ENCODE data around the gene SCYL2. TPM values are rescaled to one million over a fixed set of nuclear protein-coding genes. Genes with fewer than 3 reads are reported as not detected.

Gene SCYL2
- total and polyA plus RNA-seq, 4 donors: 17.3 to 46.2 (median 32.9) TPM

GRCh38 chr12:100383586-100384558 is 116.9 kb downstream of the SCYL2 start:
- no peak for DNase-seq
- H3K27ac ChIP-seq (ENCODE audit: low read depth in 1 of 2, low read length in 2 of 2): no peak overlapping the region
- 82 to 87% methylated on average over 9 of the region's 9 CpGs for WGBS, 2 donors

DNA sequence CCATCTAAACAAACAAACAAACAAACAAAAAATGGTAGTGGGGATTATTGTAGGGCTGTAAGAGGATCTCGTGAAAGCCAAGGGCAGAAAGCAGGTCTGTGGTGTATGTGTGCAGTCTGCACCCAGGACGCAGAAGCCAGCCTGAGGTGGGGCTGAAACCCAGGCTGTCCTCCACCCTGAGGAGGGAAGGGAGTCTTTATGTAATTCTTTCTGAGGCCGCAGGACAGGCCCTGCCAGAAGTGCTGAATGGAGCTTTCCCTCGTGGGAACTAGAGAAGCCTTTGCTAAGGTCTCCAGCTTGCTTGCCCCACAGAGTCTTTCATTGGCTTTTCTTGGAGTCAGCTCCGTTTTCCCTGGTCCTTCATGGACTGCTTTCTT is 117.6 kb downstream of the SCYL2 start:
- no peaks in the 10 kb centered on the region for H3K9me3 ChIP-seq (ENCODE audit: control insufficient read depth, low read length)
- no peak overlapping the region for H3K4me3 ChIP-seq (ENCODE audit: low read length in 2 of 2)
- no peak overlapping the region for H3K27ac ChIP-seq (ENCODE audit: low read depth in 1 of 2, low read length in 2 of 2)
- DNase-seq (no peak), ATAC-seq (ENCODE audit: low FRiP score) (no peak)
- H3K27me3 ChIP-seq (ENCODE audit: control insufficient read depth in 1 of 2, insufficient read depth in 2 of 2, low read length in 1 of 2): no peaks in the 10 kb centered on the region
- WGBS, 2 donors: 63 to 71% methylated on average over 5 of the region's 5 CpGs
- H3K36me3 ChIP-seq (ENCODE audit: control insufficient read depth in 1 of 2, insufficient read depth in 2 of 2, low read length in 1 of 2): no peaks in the 10 kb centered on the region
- H3K4me1 ChIP-seq (ENCODE audit: control insufficient read depth in 1 of 2, insufficient read depth in 2 of 2, low read length in 2 of 2): no peaks in the 10 kb centered on the region
- intact Hi-C loops (cut with DNase I): no loop called here

More at GRCh38 chr12:100383586-100384558, 116.9 kb downstream of the SCYL2 start:
- intact Hi-C loops (cut with DNase I): no loop called here
- no peaks in the 10 kb centered on the region for H3K36me3 ChIP-seq (ENCODE audit: control insufficient read depth in 1 of 2, insufficient read depth in 2 of 2, low read length in 1 of 2)
- H3K4me3 ChIP-seq (ENCODE audit: low read length in 2 of 2): no peak overlapping the region
- no peaks in the 10 kb centered on the region for H3K27me3 ChIP-seq (ENCODE audit: control insufficient read depth in 1 of 2, insufficient read depth in 2 of 2, low read length in 1 of 2)
- no peaks in the 10 kb centered on the region for H3K4me1 ChIP-seq (ENCODE audit: control insufficient read depth in 1 of 2, insufficient read depth in 2 of 2, low read length in 2 of 2)
- H3K9me3 ChIP-seq (ENCODE audit: control insufficient read depth, low read length): no peaks in the 10 kb centered on the region
- ATAC-seq (ENCODE audit: low FRiP score): no peak

DNA sequence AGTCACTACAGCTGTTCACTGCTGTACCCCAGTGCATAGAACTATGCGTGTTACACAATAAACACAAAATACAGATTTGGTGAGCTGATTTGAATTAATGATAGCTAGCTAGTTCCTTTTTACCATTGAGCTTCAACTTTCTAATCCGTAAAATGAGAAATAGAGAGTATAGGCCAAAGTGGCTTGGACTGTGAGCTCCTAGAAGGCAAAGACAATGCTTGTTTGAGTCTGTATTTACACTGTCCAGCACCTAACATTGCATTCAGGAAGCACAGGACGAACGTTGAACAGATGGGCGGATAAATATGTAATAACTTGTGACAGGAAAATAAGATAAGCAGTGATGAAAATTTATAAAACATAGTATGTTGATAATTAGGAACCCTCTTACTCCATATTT is 121.4 kb downstream of the SCYL2 start:
- no peaks in the 10 kb centered on the region for H3K27me3 ChIP-seq (ENCODE audit: control insufficient read depth in 1 of 2, insufficient read depth in 2 of 2, low read length in 1 of 2)
- no peak overlapping the region for H3K27ac ChIP-seq (ENCODE audit: low read depth in 1 of 2, low read length in 2 of 2)
- H3K9me3 ChIP-seq (ENCODE audit: control insufficient read depth, low read length): no peaks in the 10 kb centered on the region
- intact Hi-C loops (cut with DNase I): no loop called here
- H3K4me1 ChIP-seq (ENCODE audit: control insufficient read depth in 1 of 2, insufficient read depth in 2 of 2, low read length in 2 of 2): no peaks in the 10 kb centered on the region
- 81 to 89% methylated on average over 5 of the region's 5 CpGs for WGBS, 2 donors
- DNase-seq (no peak), ATAC-seq (ENCODE audit: low FRiP score) (no peak)
- no peak overlapping the region for H3K4me3 ChIP-seq (ENCODE audit: low read length in 2 of 2)
- no peaks in the 10 kb centered on the region for H3K36me3 ChIP-seq (ENCODE audit: control insufficient read depth in 1 of 2, insufficient read depth in 2 of 2, low read length in 1 of 2)

Other genes with a start within 250 kb of the SCYL2 start
- 10 to 100 TPM; 40.8 to 57.2 TPM for gene BLTP3B, start 124.3 kb upstream of the SCYL2 start, total RNA-seq
- gene BLTP3B, start 124.3 kb upstream of the SCYL2 start, polyA plus RNA-seq: 10 to 100 TPM in 1 of 2 donors, 1 to 10 TPM in 1; 8.6 to 13.0 TPM
- gene ACTR6, start 66.4 kb upstream of the SCYL2 start, total RNA-seq: 10 to 100 TPM; 21.4 to 23.9 TPM
- gene ACTR6, start 66.4 kb upstream of the SCYL2 start, polyA plus RNA-seq: 10 to 100 TPM; 21.7 to 37.7 TPM
- 1 to 10 TPM in 1 of 2 donors, under 1 TPM in 1; 0.29 to 1.5 TPM for gene DEPDC4, start 98 bp upstream of the SCYL2 start, total RNA-seq
- 1 to 10 TPM in 1 of 2 donors, not detected in 1; 1.4 TPM for gene DEPDC4, start 98 bp upstream of the SCYL2 start, polyA plus RNA-seq
- gene SLC17A8, start 89.9 kb downstream of the SCYL2 start, total RNA-seq: not detected
- gene SLC17A8, start 89.9 kb downstream of the SCYL2 start, polyA plus RNA-seq: not detected
- not detected for gene NR1H4, start 206.7 kb downstream of the SCYL2 start, total RNA-seq
- 1 to 10 TPM in 1 of 2 donors, not detected in 1; 3.8 TPM for gene NR1H4, start 206.7 kb downstream of the SCYL2 start, polyA plus RNA-seq